ENCODE measurements around the gene FRMD3. TPM values are rescaled to one million over a fixed set of nuclear protein-coding genes. Genes with fewer than 3 reads are reported as not detected.

FRMD3 gene
- total RNA-seq, 4 donors from 2014 or later = 1.8 to 13.3 (median 3.3) TPM

DNA sequence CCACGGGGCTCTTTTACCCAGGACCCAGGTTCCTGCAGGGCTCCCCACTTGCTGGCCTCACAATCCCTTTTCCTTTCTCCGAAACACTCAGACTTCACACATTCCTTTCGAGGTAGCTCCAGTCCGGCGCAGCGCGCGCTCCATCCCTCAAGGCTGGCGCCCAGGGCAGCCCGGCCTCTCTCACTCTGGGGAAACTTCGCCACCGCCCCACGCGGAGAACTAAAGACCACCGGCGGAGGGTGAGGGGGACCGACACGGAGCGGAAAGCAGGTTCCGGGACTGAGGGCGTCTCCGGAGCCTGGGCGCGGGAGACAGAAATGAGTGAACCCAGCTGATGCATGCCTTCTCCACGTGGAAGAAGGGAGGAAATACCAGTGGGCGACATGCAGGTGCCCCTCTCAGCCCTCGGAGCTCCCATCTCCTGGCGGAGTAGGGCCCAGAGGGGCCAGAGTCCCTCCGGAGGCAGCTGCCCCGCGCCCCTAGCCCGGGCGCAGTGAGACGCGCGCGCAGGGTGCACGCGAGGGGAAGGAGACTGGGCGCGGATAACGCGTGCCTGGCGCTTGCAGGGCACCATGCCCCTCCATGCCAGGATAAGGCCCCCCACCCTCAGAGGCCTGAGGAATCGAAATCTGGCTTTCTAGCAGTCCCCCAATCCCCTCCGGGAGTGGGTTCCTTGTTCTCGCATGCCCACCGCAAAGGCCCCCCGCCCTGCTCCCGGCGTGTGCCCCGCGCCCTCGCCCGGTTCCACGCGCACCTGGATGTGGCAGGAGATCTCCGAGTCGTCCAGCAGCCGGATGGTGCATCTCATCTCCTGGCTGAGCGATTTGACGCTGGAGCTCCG lies 650 bp downstream of the FRMD3 start:
- H3K4me1 ChIP-seq = peaks cover 0 to 5% of the 10 kb centered on the region in 2 donors
- intact Hi-C loops (cut with DNase I; ENCODE audit: low total_unique reads) = no loop called here
- TF ChIP-seq, protein P1, sequence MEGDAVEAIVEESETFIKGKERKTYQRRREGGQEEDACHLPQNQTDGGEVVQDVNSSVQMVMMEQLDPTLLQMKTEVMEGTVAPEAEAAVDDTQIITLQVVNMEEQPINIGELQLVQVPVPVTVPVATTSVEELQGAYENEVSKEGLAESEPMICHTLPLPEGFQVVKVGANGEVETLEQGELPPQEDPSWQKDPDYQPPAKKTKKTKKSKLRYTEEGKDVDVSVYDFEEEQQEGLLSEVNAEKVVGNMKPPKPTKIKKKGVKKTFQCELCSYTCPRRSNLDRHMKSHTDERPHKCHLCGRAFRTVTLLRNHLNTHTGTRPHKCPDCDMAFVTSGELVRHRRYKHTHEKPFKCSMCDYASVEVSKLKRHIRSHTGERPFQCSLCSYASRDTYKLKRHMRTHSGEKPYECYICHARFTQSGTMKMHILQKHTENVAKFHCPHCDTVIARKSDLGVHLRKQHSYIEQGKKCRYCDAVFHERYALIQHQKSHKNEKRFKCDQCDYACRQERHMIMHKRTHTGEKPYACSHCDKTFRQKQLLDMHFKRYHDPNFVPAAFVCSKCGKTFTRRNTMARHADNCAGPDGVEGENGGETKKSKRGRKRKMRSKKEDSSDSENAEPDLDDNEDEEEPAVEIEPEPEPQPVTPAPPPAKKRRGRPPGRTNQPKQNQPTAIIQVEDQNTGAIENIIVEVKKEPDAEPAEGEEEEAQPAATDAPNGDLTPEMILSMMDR (IDR thresholded peaks at IDR 0.05) = no peak
- TF ChIP-seq POLR2A (IDR thresholded peaks at IDR 0.05) = no peak
- H3K9me3 ChIP-seq = no peaks in the 10 kb centered on the region
- peak overlapping the region; percentile 27 to 47 for H3K4me3 ChIP-seq
- DNase-seq = no peak
- peak overlapping the region in 1 of 2 donors; percentile 51 for H3K27ac ChIP-seq
- H3K27me3 ChIP-seq = no peaks in the 10 kb centered on the region
- no peaks in the 10 kb centered on the region for H3K36me3 ChIP-seq

DNA sequence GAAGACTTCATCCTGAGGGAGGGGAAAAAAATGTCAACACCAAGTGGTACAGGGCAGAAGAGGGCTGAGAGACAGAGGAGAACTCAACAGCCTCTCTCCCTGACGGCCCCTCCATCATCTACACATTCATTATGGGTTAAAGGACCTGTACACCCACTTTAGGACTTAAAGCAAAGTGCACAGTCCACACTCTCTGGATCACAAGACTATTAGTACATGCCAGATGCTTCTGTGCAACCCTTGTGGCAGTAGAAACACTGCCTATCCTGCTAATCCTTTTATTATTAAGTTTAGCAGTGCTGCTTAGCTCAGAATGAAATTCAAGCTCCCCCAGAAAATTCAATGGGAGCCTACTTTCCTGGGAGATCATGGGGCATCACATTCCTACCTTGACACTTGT lies 1.9 kb downstream of the FRMD3 start:
- Histone ChIP-seq H3K4me1 (peaks cover 0 to 5% of the 10 kb centered on the region in 2 donors), H3K4me3 (no peak overlapping the region), H3K27me3 (no peaks in the 10 kb centered on the region), H3K9me3 (no peaks in the 10 kb centered on the region), H3K36me3 (no peaks in the 10 kb centered on the region), H3K27ac (no peak overlapping the region)
- TF ChIP-seq, protein P1 (IDR thresholded peaks at IDR 0.05) = no peak
- TF ChIP-seq POLR2A (IDR thresholded peaks at IDR 0.05) = no peak
- intact Hi-C loops (cut with DNase I; ENCODE audit: low total_unique reads) = no loop called here
- no peak for DNase-seq

DNA sequence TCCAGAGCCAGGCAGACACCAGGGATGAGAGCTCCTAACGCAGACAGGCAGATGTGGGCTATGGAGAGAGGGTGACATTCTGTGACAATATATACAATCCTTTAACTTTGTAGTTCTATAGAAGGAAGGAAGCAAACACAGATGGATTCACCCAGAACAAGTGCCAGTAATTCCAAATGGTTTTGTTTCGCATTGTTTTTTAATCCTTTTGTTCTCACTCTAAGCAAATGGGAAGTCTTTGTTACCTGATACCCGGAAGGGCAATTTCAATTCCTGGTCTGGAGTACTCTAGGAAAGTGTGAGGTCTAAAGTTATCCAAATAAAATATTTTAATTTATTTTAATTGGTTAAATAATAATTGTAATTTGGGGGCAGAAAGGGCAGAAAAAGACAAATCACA lies 2.5 kb downstream of the FRMD3 start:
- no peak for DNase-seq
- Histone ChIP-seq H3K9me3 (no peaks in the 10 kb centered on the region), H3K4me1 (peaks cover 0 to 5% of the 10 kb centered on the region in 2 donors), H3K4me3 (no peak overlapping the region), H3K36me3 (no peaks in the 10 kb centered on the region), H3K27me3 (no peaks in the 10 kb centered on the region), H3K27ac (no peak overlapping the region)
- intact Hi-C loops (cut with DNase I; ENCODE audit: low total_unique reads) = no loop called here
- TF ChIP-seq, protein P1 (IDR thresholded peaks at IDR 0.05) = no peak
- TF ChIP-seq POLR2A (IDR thresholded peaks at IDR 0.05) = no peak

DNA sequence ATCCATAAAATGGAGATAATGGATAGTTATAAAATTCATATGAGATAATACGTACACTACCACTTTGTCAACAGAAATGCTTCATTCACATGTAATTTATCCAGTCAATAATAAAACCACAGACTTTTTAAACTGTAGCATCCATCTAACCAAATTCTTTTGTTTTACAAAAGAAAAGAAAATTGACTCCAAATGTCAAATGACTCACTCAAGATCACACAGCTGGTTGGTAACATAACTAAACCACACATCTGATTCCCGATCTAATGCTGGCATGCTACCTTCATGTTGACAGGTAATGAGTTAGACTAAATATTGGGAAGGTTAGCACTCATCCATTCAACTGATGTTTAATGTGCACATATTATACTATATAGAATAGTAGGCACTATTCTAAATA lies 4.9 kb downstream of the FRMD3 start:
- Histone ChIP-seq H3K27ac (no peak overlapping the region), H3K4me3 (no peak overlapping the region), H3K36me3 (no peaks in the 10 kb centered on the region), H3K9me3 (no peaks in the 10 kb centered on the region), H3K4me1 (peaks cover 0 to 5% of the 10 kb centered on the region in 2 donors), H3K27me3 (no peaks in the 10 kb centered on the region)
- TF ChIP-seq, protein P1 (IDR thresholded peaks at IDR 0.05) = no peak
- TF ChIP-seq POLR2A (IDR thresholded peaks at IDR 0.05) = no peak
- no peak for DNase-seq
- intact Hi-C loops (cut with DNase I; ENCODE audit: low total_unique reads) = no loop called here

DNA sequence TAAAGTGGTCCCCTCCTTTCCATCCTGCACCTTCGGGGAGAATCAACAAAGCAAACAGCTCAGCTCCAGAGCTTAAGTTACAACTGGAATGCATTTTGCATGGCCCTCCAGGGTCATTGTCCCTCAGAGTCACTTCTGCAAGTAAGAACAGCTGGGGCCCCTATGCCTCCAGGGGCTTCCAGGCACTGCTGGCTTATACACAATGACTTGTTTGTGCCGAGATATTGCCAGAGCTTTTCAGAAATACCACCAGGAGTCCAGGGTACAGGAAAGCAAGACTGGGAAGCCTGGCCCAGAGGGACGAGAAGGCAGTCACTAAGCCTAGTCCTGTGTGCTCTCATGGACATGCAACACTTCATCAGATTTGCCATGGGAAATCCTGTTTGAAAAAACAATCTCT lies 11.3 kb downstream of the FRMD3 start:
- Histone ChIP-seq H3K4me3 (no peak overlapping the region), H3K9me3 (no peaks in the 10 kb centered on the region), H3K36me3 (no peaks in the 10 kb centered on the region), H3K27me3 (no peaks in the 10 kb centered on the region), H3K4me1 (no peaks in the 10 kb centered on the region), H3K27ac (no peak overlapping the region)
- no peak for TF ChIP-seq POLR2A (IDR thresholded peaks at IDR 0.05)
- TF ChIP-seq, protein P1 (IDR thresholded peaks at IDR 0.05) = no peak
- no peak for DNase-seq
- intact Hi-C loops (cut with DNase I; ENCODE audit: low total_unique reads) = no loop called here
